GM12878 (cell line): ENCODE data around the gene RIMS3. TPM values are rescaled to one million over a fixed set of nuclear protein-coding genes. Genes with fewer than 3 reads are reported as not detected.

ENCODE experiments used
- ATAC-seq: fragments of 200-7000 bp; cut with Tn5 transposase; 3 replicates; pipeline ENCODE4 v1.9.1; 2020; ENCODE audit warnings: mild to moderate bottlenecking, moderate library complexity
- BruUV-seq: library from RNA; stranded (reverse); fragments of 400-500 nt; replicated peaks from 2 replicates; lab custom pipeline; 2021; lab: Mats Ljungman, UMichigan
- CTCF ChIA-PET: fragments of 300-600 bp; sonication (Branson Sonifier 250); formaldehyde crosslinking; extraction: SDS; loops from one replicate; lab custom pipeline; 2021; ENCODE audit warnings: inconsistent platforms; lab: Yijun Ruan, JAX
- POLR2A ChIA-PET: fragments of 350-600 bp; formaldehyde crosslinking; extraction: SDS; loops from one replicate; lab custom pipeline; 2021; ENCODE audit warnings: inconsistent platforms; lab: Charles Lee
- RAD21 ChIA-PET: fragments of 300-600 bp; sonication (Branson Sonifier 250); formaldehyde crosslinking; loops from one replicate; lab custom pipeline; 2023; ENCODE audit warnings: antibody characterized with exemption; ENCODE audit not compliant: unreplicated experiment; lab: Charles Lee
- SMC1A ChIA-PET: fragments of 300-600 bp; sonication (Branson Sonifier 250); formaldehyde crosslinking; loops from one replicate; lab custom pipeline; 2023; ENCODE audit not compliant: unreplicated experiment, uncharacterized antibody; lab: Charles Lee
- DNase-seq: peaks from one replicate; pipeline ENCODE4 v3.0.0-alpha.2; 2011; ENCODE audit warnings: low read depth, low spot score
- FAIRE-seq: peaks from 3 replicates; lab custom pipeline; 2011; peaks lifted over from hg19 to GRCh38; lab: Jason Lieb, UNC
- H2AFZ ChIP-seq: 2 replicates; pipeline ENCODE4 v1.6.0; 2011; ENCODE audit warnings: low read depth, low read length, control low read depth; ENCODE audit not compliant: control insufficient read depth
- H3K27ac ChIP-seq: 2 replicates; pipeline ENCODE4 v1.5.1; 2011; ENCODE audit warnings: control low read depth; ENCODE audit not compliant: control insufficient read depth, insufficient read depth
- H3K27me3 ChIP-seq, 2 experiments: replicated peaks in 1 of 2; 2 replicates each; pipeline versions ENCODE4 v1.6.0 to v1.6.1; 2011; ENCODE audit warnings: low read length in 1 of 2; ENCODE audit not compliant: control insufficient read depth in 2 of 2, insufficient read depth in 2 of 2
- H3K36me3 ChIP-seq, 2 experiments: 2 replicates each; pipeline ENCODE4 v1.5.1; 2011; ENCODE audit warnings: low read length in 1 of 2; ENCODE audit not compliant: control insufficient read depth in 2 of 2, insufficient read depth in 2 of 2
- H3K4me1 ChIP-seq: 2 replicates; pipeline ENCODE4 v1.6.1; 2011; ENCODE audit warnings: mild to moderate bottlenecking, low read length, moderate library complexity, mixed read lengths; ENCODE audit not compliant: control insufficient read depth, insufficient read depth
- H3K4me2 ChIP-seq: 2 replicates; pipeline ENCODE4 v1.6.0; 2011; ENCODE audit warnings: control low read depth; ENCODE audit not compliant: control insufficient read depth, insufficient read depth
- H3K4me3 ChIP-seq: fragments of 200-600 bp; sonication (generic); 2 replicates; pipeline ENCODE4 v1.5.1; 2016
- H3K79me2 ChIP-seq: 2 replicates; pipeline ENCODE4 v1.6.0; 2011; ENCODE audit warnings: low read length; ENCODE audit not compliant: control insufficient read depth, insufficient read depth
- H3K9ac ChIP-seq: 2 replicates; pipeline ENCODE4 v1.8.0; 2011; ENCODE audit warnings: low read length, control low read depth, mixed read lengths; ENCODE audit not compliant: control insufficient read depth, insufficient read depth
- H3K9me3 ChIP-seq: replicated peaks from 3 replicates; pipeline ENCODE4 v1.5.1; 2011; ENCODE audit warnings: mild to moderate bottlenecking, low read length; ENCODE audit not compliant: control insufficient read depth, insufficient read depth
- H4K20me1 ChIP-seq: 2 replicates; pipeline ENCODE4 v1.6.0; 2011; ENCODE audit not compliant: control insufficient read depth, insufficient read depth
- RAD21 ChIP-seq: IDR thresholded peaks from 2 replicates; pipeline ENCODE4 v1.6.1; 2011; ENCODE audit warnings: mild to moderate bottlenecking, low read depth, low read length, moderate library complexity; ENCODE audit not compliant: insufficient read depth
- SMC3 ChIP-seq: IDR thresholded peaks from 2 replicates; pipeline ENCODE4 v1.6.1; 2011; ENCODE audit warnings: low read length, improper control_type of control experiment, borderline replicate concordance
- YY1 ChIP-seq: IDR thresholded peaks from 2 replicates; pipeline ENCODE4 v1.6.1; 2011; ENCODE audit warnings: low read depth, mild to moderate bottlenecking, low read length
- WGBS: methylation state at CpG from one replicate; pipeline ENCODE4 v1.1.6; 2016; ENCODE audit warnings: low lambda C conversion rate; ENCODE audit not compliant: insufficient replicate concordance, insufficient coverage; ENCODE audit errors: missing lambda C conversion rate; 5-methylcytosine and 5-hydroxymethylcytosine counted together
- in situ Hi-C: fragments of 300-500 bp; cut with MboI; formaldehyde crosslinking; loops from 9 replicates; pipeline ENCODE4 v1.14.3; 2018; ENCODE audit warnings: mixed read lengths
- intact Hi-C: fragments of 100-400 bp; cut with micrococcal nuclease; formaldehyde crosslinking; loops from one replicate; pipeline ENCODE4 v1.14.2; 2022; ENCODE audit not compliant: unreplicated experiment
- polyA plus RNA-seq, 11 experiments: library from polyadenylated mRNA; depleted of rRNA in 4 of 11; unstranded in 6 of 11; stranded (reverse) in 5 of 11; fragments of >200 nt; fragmentation: Nextera tagmentation in 4 of 11; fragmentation: Illumina TruSeq in 1 of 11; extraction: Ambion mirVana in 4 of 11; extraction: Trizol in 1 of 11; gene quantifications; 1 replicate in 1 of 11; 2 replicates in 10 of 11; pipeline versions ENCODE4 v1.2.1 to v1.2.3, GENCODE V29; 2011 to 2016; ENCODE audit warnings: inconsistent platforms in 2 of 11, missing spikeins in 2 of 11, low read depth in 1 of 11
- total RNA-seq, 4 experiments: library from RNA; depleted of rRNA in 3 of 4; stranded (reverse); fragments of >200 nt in 3 of 4; fragmentation: Illumina TruSeq in 1 of 4; extraction: Trizol in 1 of 4; gene quantifications; 2 replicates each; pipeline versions ENCODE4 v1.2.1 to v1.2.3, GENCODE V29; 2013 to 2021
- TF ChIP-seq, protein P1 (sequence below), 3 experiments: IDR thresholded peaks in 2 of 3; conservative IDR thresholded peaks in 1 of 3; 2 replicates each; pipeline ENCODE4 v1.5.1; 2011; ENCODE audit warnings: low read depth in 3 of 3, low read length in 3 of 3, mild to moderate bottlenecking in 3 of 3, control low read depth in 2 of 3, moderate library complexity in 2 of 3, inconsistent platforms in 1 of 3, mixed read lengths in 1 of 3; ENCODE audit not compliant: control insufficient read depth in 2 of 3, insufficient read depth in 1 of 3; ENCODE audit errors: extremely low read depth in 1 of 3
- TF ChIP-seq, protein P2 (sequence below): fragments of 450-650 bp; IDR thresholded peaks from 2 replicates; pipeline ENCODE4 v1.6.1; 2018; ENCODE audit warnings: mild to moderate bottlenecking, low read depth, moderate library complexity; ENCODE audit not compliant: partially characterized antibody
- TF ChIP-seq, protein P3 (sequence below): fragments of 450-650 bp; IDR thresholded peaks from 2 replicates; pipeline ENCODE4 v1.6.1; 2017; ENCODE audit warnings: mild to moderate bottlenecking

RIMS3 gene
- total and polyA plus RNA-seq, 10 of the 15 experiments (the other 5 are each of a cell fraction or from before 2014, with no cell fraction given), result 0.02 to 4.7 (median 0.39) TPM

DNA sequence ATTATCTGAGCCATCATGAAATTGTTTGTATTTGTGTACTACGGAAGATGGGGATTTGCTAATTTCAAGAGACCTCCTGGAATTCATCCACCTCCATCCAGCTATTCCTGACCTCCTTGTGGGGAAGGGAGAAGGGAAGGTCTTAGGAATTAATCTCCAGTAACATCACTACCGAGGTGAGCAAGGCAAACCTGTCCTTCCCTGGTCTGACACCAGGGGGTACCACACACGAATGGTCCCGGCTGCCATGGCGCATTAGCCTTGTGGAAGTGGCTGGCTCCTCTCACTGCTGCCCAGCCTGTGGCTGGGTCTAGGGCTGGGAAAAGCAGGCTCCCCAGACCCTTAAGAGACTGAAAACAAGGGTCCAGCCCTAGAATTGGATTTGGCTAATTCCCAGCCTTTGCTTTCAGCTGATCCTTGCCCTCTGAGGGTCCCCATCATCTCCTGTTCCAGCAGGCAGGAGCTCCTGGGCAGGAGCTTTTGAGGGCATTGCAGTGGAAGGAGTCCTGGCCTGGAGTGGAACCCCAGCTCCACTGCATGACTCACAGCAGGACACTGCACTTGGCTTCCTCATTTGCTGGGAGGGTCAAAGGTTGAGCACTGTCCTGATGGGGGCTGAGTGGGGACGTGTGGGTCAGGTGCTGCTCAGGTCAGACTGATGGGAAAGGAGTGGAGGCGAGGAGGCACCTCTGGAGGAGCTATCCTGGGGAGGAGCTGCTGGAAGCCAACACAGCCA lies 34.8 kb downstream of the RIMS3 start:
- CTCF ChIA-PET, result interaction anchor here (0.6 to 3.1 kb wide), 18 partner anchors 12 to 322 kb away, joined by 3 to 19 read pairs (median 4); partner anchors contain the start of genes NFYC and RIMS3

More for the DNA sequence above, 34.8 kb downstream of the RIMS3 start:
- TF ChIP-seq, protein P1, sequence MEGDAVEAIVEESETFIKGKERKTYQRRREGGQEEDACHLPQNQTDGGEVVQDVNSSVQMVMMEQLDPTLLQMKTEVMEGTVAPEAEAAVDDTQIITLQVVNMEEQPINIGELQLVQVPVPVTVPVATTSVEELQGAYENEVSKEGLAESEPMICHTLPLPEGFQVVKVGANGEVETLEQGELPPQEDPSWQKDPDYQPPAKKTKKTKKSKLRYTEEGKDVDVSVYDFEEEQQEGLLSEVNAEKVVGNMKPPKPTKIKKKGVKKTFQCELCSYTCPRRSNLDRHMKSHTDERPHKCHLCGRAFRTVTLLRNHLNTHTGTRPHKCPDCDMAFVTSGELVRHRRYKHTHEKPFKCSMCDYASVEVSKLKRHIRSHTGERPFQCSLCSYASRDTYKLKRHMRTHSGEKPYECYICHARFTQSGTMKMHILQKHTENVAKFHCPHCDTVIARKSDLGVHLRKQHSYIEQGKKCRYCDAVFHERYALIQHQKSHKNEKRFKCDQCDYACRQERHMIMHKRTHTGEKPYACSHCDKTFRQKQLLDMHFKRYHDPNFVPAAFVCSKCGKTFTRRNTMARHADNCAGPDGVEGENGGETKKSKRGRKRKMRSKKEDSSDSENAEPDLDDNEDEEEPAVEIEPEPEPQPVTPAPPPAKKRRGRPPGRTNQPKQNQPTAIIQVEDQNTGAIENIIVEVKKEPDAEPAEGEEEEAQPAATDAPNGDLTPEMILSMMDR (IDR thresholded peaks at IDR 0.05 in 2 of 3, conservative IDR thresholded peaks at IDR 0.05 in 1 of 3; ENCODE audit: control insufficient read depth in 2 of 3, extremely low read depth in 1 of 3, insufficient read depth in 1 of 3, low read depth in 3 of 3, low read length in 3 of 3), result peak; percentile 41 to 51 (median 48); a peak in 5 of 6 replicates
- peak; percentile 52; the same call in 1 of the 2 replicates for TF ChIP-seq SMC3
- TF ChIP-seq, protein P2, sequence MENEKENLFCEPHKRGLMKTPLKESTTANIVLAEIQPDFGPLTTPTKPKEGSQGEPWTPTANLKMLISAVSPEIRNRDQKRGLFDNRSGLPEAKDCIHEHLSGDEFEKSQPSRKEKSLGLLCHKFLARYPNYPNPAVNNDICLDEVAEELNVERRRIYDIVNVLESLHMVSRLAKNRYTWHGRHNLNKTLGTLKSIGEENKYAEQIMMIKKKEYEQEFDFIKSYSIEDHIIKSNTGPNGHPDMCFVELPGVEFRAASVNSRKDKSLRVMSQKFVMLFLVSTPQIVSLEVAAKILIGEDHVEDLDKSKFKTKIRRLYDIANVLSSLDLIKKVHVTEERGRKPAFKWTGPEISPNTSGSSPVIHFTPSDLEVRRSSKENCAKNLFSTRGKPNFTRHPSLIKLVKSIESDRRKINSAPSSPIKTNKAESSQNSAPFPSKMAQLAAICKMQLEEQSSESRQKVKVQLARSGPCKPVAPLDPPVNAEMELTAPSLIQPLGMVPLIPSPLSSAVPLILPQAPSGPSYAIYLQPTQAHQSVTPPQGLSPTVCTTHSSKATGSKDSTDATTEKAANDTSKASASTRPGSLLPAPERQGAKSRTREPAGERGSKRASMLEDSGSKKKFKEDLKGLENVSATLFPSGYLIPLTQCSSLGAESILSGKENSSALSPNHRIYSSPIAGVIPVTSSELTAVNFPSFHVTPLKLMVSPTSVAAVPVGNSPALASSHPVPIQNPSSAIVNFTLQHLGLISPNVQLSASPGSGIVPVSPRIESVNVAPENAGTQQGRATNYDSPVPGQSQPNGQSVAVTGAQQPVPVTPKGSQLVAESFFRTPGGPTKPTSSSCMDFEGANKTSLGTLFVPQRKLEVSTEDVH, result no peak
- peak; percentile 72; the same call in 1 of the 2 replicates for TF ChIP-seq YY1
- peak; percentile 43; the same call in 1 of the 2 replicates for TF ChIP-seq RAD21
- TF ChIP-seq, protein P3, sequence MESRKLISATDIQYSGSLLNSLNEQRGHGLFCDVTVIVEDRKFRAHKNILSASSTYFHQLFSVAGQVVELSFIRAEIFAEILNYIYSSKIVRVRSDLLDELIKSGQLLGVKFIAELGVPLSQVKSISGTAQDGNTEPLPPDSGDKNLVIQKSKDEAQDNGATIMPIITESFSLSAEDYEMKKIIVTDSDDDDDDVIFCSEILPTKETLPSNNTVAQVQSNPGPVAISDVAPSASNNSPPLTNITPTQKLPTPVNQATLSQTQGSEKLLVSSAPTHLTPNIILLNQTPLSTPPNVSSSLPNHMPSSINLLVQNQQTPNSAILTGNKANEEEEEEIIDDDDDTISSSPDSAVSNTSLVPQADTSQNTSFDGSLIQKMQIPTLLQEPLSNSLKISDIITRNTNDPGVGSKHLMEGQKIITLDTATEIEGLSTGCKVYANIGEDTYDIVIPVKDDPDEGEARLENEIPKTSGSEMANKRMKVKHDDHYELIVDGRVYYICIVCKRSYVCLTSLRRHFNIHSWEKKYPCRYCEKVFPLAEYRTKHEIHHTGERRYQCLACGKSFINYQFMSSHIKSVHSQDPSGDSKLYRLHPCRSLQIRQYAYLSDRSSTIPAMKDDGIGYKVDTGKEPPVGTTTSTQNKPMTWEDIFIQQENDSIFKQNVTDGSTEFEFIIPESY, result no peak
- in situ Hi-C loops, result no loop called here
- no peaks in the 10 kb centered on the region; the same call in 2 of the 3 replicates for H3K9me3 ChIP-seq
- no peak for DNase-seq
- no peak overlapping the region for H3K9ac ChIP-seq
- no TSS peak for BruUV-seq
- peak; percentile 36 for ATAC-seq
- WGBS, result 44% methylated on average over 7 of the region's 7 CpGs
- no peaks in the 10 kb centered on the region for H3K79me2 ChIP-seq
- H3K27me3 ChIP-seq, result no peaks in the 10 kb centered on the region
- no peak overlapping the region for H2AFZ ChIP-seq
- FAIRE-seq, result peak; percentile 31
- intact Hi-C loops, result no loop called here
- H4K20me1 ChIP-seq, result no peaks in the 10 kb centered on the region
- RAD21 ChIA-PET, result interaction anchor here (0.5 to 1.2 kb wide), 3 partner anchors 38 to 99 kb away, joined by 3 to 4 read pairs (median 3); no protein-coding TSS in a partner anchor
- no peaks in the 10 kb centered on the region for H3K36me3 ChIP-seq
- no peak overlapping the region for H3K4me3 ChIP-seq
- SMC1A ChIA-PET, result interaction anchor here (1.1 to 1.4 kb wide), 5 partner anchors 15 to 92 kb away, joined by 3 to 6 read pairs (median 4); no protein-coding TSS in a partner anchor
- POLR2A ChIA-PET, result interaction anchor here (1.8 kb wide), 1 partner anchor 35 kb away, joined by 6 read pairs; the partner anchor contains the start of gene RIMS3
- no peak overlapping the region for H3K4me2 ChIP-seq
- no peak overlapping the region for H3K27ac ChIP-seq
- H3K4me1 ChIP-seq, result peaks cover 15% of the 10 kb centered on the region
